HepG2 (cell line): ENCODE measurements around the gene RUVBL1. TPM values are rescaled to one million over a fixed set of nuclear protein-coding genes. Genes with fewer than 3 reads are reported as not detected.

Experiments
- ATAC-seq: fragments of 200-7000 bp; cut with Tn5 transposase; 3 replicates; pipeline ENCODE4 v1.9.1; 2020; ENCODE audit warnings: mild to moderate bottlenecking, moderate library complexity
- BruUV-seq: library from RNA; stranded (reverse); fragments of 400-500 nt; replicated peaks from 2 replicates; lab custom pipeline; 2021; lab: Mats Ljungman, UMichigan
- CTCF ChIA-PET: fragments of 300-600 bp; formaldehyde crosslinking; extraction: SDS; loops from one replicate; lab custom pipeline; 2021; ENCODE audit warnings: low total read pairs, inconsistent platforms, low intra/inter-chr PET ratio; lab: Yijun Ruan, JAX
- POLR2A ChIA-PET: fragments of 350-600 bp; sonication (Branson Sonifier 250); formaldehyde crosslinking; loops from one replicate; lab custom pipeline; 2020; ENCODE audit warnings: antibody characterized with exemption, inconsistent platforms; lab: Yijun Ruan, JAX
- DNase-seq: peaks from one replicate; pipeline ENCODE4 v3.0.0-alpha.2; 2015; ENCODE audit warnings: low spot score
- FAIRE-seq: peaks from 3 replicates; lab custom pipeline; 2011; peaks lifted over from hg19 to GRCh38; lab: Jason Lieb, UNC
- H2AFZ ChIP-seq: one replicate; pipeline ENCODE4 v1.6.1; 2011; ENCODE audit warnings: low read length, inconsistent platforms
- H3K27ac ChIP-seq: fragments of 300-600 bp; 3 replicates; pipeline ENCODE4 v1.8.0; 2011; ENCODE audit warnings: mixed run types, mild to moderate bottlenecking, mixed read lengths, low read length, inconsistent platforms; ENCODE audit not compliant: insufficient read depth; ENCODE audit errors: extremely low read length
- H3K27me3 ChIP-seq, 2 experiments: fragments of 200-600 bp in 1 of 2; 2 replicates in 1 of 2; 3 replicates in 1 of 2; pipeline versions ENCODE4 v1.6.0 to v1.8.0; 2011; ENCODE audit warnings: low read length in 2 of 2, mild to moderate bottlenecking in 2 of 2, moderate library complexity in 2 of 2, inconsistent platforms in 1 of 2; ENCODE audit not compliant: insufficient read depth in 2 of 2, control insufficient read depth in 1 of 2
- H3K36me3 ChIP-seq, 2 experiments: fragments of 200-600 bp in 1 of 2; replicated peaks in 1 of 2; 2 replicates in 1 of 2; 3 replicates in 1 of 2; pipeline versions ENCODE4 v1.5.1 to v1.8.0; 2011; ENCODE audit warnings: low read length in 2 of 2, inconsistent platforms in 1 of 2; ENCODE audit not compliant: insufficient read depth in 2 of 2, control insufficient read depth in 1 of 2
- H3K4me1 ChIP-seq: 2 replicates; pipeline ENCODE4 v1.5.1; 2012; ENCODE audit warnings: low read length, inconsistent platforms; ENCODE audit not compliant: insufficient read depth
- H3K4me2 ChIP-seq: 2 replicates; pipeline ENCODE4 v1.6.0; 2011; ENCODE audit warnings: low read depth, low read length, inconsistent platforms
- H3K4me3 ChIP-seq, 3 experiments: fragments of 200-600 bp in 1 of 3; sonication (generic), shearing (Covaris generic) in 1 of 3; replicated peaks in 1 of 3; 2 replicates each; pipeline ENCODE4 v1.5.1; 2011 to 2016; ENCODE audit warnings: low read length in 3 of 3, inconsistent platforms in 2 of 3, low read depth in 2 of 3, mild to moderate bottlenecking in 2 of 3, control low read depth in 1 of 3, mixed read lengths in 1 of 3; ENCODE audit not compliant: insufficient read depth in 1 of 3
- H3K79me2 ChIP-seq: one replicate; pipeline ENCODE4 v1.6.1; 2011; ENCODE audit warnings: low read length, inconsistent platforms; ENCODE audit not compliant: insufficient read depth
- H3K9ac ChIP-seq: 2 replicates; pipeline ENCODE4 v1.6.0; 2011; ENCODE audit warnings: mild to moderate bottlenecking, low read depth, low read length, inconsistent platforms; ENCODE audit not compliant: insufficient read depth
- H3K9me3 ChIP-seq: 2 replicates; pipeline ENCODE4 v1.5.1; 2012; ENCODE audit warnings: mild to moderate bottlenecking, low read length
- H4K20me1 ChIP-seq: 2 replicates; pipeline ENCODE4 v1.6.0; 2011; ENCODE audit warnings: inconsistent platforms, mild to moderate bottlenecking, low read length, moderate library complexity; ENCODE audit not compliant: insufficient read depth
- CBFB ChIP-seq: sonication (generic); formaldehyde crosslinking; IDR thresholded peaks from 2 replicates; pipeline ENCODE4 v1.4.0; 2020; ENCODE audit warnings: missing genetic modification reagents
- CBX1 ChIP-seq: IDR thresholded peaks from one replicate; pipeline ENCODE4 v1.6.1; 2016; ENCODE audit warnings: antibody characterized with exemption, low read depth
- HMGA1 ChIP-seq: sonication (generic); formaldehyde crosslinking; conservative IDR thresholded peaks from 2 replicates; pipeline ENCODE4 v1.4.0; 2020; ENCODE audit warnings: missing genetic modification reagents
- MAFK ChIP-seq, 2 experiments: IDR thresholded peaks in 1 of 2; conservative IDR thresholded peaks in 1 of 2; 2 replicates each; pipeline ENCODE4 v1.6.1; 2011; ENCODE audit warnings: improper control_type of control experiment in 2 of 2, low read length in 2 of 2
- MEIS1 ChIP-seq: sonication (generic); formaldehyde crosslinking; IDR thresholded peaks from 2 replicates; pipeline ENCODE4 v1.9.0; 2021; ENCODE audit warnings: mild to moderate bottlenecking, missing genetic modification reagents, moderate library complexity, borderline replicate concordance
- PHB2 ChIP-seq: fragments of 450-650 bp; IDR thresholded peaks from 2 replicates; pipeline ENCODE4 v1.6.1; 2018; ENCODE audit not compliant: partially characterized antibody
- RARG ChIP-seq: sonication (generic); formaldehyde crosslinking; IDR thresholded peaks from 2 replicates; pipeline ENCODE4 v1.4.0; 2020; ENCODE audit warnings: low read depth, mild to moderate bottlenecking, missing genetic modification reagents
- RORA ChIP-seq: sonication (generic); formaldehyde crosslinking; IDR thresholded peaks from 2 replicates; pipeline ENCODE4 v1.5.0; 2020; ENCODE audit warnings: mild to moderate bottlenecking, missing genetic modification reagents, moderate library complexity
- YY1 ChIP-seq: IDR thresholded peaks from 2 replicates; pipeline ENCODE4 v1.6.1; 2011; ENCODE audit warnings: low read length, low read depth, moderate library complexity, mild to moderate bottlenecking; ENCODE audit not compliant: insufficient read depth, insufficient replicate concordance
- ZFP36L2 ChIP-seq: sonication (generic); formaldehyde crosslinking; IDR thresholded peaks from 2 replicates; pipeline ENCODE4 v1.4.0; 2020; ENCODE audit warnings: missing genetic modification reagents
- ZNF333 ChIP-seq: sonication (generic); formaldehyde crosslinking; IDR thresholded peaks from 2 replicates; pipeline ENCODE4 v1.4.0; 2020; ENCODE audit warnings: mild to moderate bottlenecking, missing genetic modification reagents, borderline replicate concordance
- ZNF605 ChIP-seq: sonication (generic); formaldehyde crosslinking; IDR thresholded peaks from 2 replicates; pipeline ENCODE4 v1.8.0; 2022; ENCODE audit warnings: mild to moderate bottlenecking, missing genetic modification reagents
- ZNF724P ChIP-seq: sonication (generic); formaldehyde crosslinking; IDR thresholded peaks from 2 replicates; pipeline ENCODE4 v1.8.0; 2022; ENCODE audit warnings: missing genetic modification reagents, borderline replicate concordance
- WGBS: methylation state at CpG from one replicate; pipeline ENCODE4 v1.1.6; 2017; ENCODE audit warnings: low lambda C conversion rate; 5-methylcytosine and 5-hydroxymethylcytosine counted together
- in situ Hi-C: cut with HindIII; loops from 2 replicates; pipeline ENCODE4 v1.10.0; 2017; ENCODE audit warnings: low pct_unique_long_range_greater_than_20kb; ENCODE audit not compliant: extremely low pct_ligation_motif_present
- intact Hi-C: fragments of 100-400 bp; cut with micrococcal nuclease; formaldehyde crosslinking; loops from one replicate; pipeline ENCODE4 v1.10.0; 2022; ENCODE audit not compliant: unreplicated experiment
- polyA plus RNA-seq, 8 experiments: library from polyadenylated mRNA; depleted of rRNA in 3 of 8; stranded (reverse) in 7 of 8; unstranded in 1 of 8; fragments of >200 nt; fragmentation: Illumina TruSeq in 4 of 8; extraction: Trizol in 4 of 8; gene quantifications; 2 replicates each; pipeline versions ENCODE4 v1.2.1 to v1.2.3, GENCODE V29; 2011 to 2016; ENCODE audit warnings: low read depth in 4 of 8, missing spikeins in 1 of 8, mixed read lengths in 1 of 8; ENCODE audit not compliant: insufficient read depth in 1 of 8
- total RNA-seq, 5 experiments: library from RNA; depleted of rRNA; stranded (reverse); fragments of >200 nt; fragmentation: Illumina TruSeq; extraction: Trizol; gene quantifications; 2 replicates each; pipeline ENCODE4 v1.2.3, GENCODE V29; 2016; ENCODE audit warnings: low read depth in 1 of 5
- TF ChIP-seq, protein P1 (sequence below), 2 experiments: sonication (generic) in 1 of 2; formaldehyde crosslinking in 1 of 2; IDR thresholded peaks; 2 replicates each; pipeline versions ENCODE4 v1.4.0 to v1.6.1; 2018 to 2020; ENCODE audit warnings: missing genetic modification reagents in 2 of 2, borderline replicate concordance in 1 of 2, low read depth in 1 of 2, mild to moderate bottlenecking in 1 of 2, missing biosample characterization in 1 of 2
- TF ChIP-seq, protein P2 (sequence below): sonication (generic); formaldehyde crosslinking; IDR thresholded peaks from 2 replicates; pipeline ENCODE4 v1.5.0; 2020; ENCODE audit warnings: mild to moderate bottlenecking, missing genetic modification reagents
- TF ChIP-seq, protein P3 (sequence below), 2 experiments: sonication (generic) in 1 of 2; formaldehyde crosslinking in 1 of 2; IDR thresholded peaks; 2 replicates each; pipeline versions ENCODE4 v1.5.1 to v1.6.1; 2011 to 2020; ENCODE audit warnings: borderline replicate concordance in 1 of 2, low read depth in 1 of 2, low read length in 1 of 2, mild to moderate bottlenecking in 1 of 2, missing genetic modification reagents in 1 of 2, moderate library complexity in 1 of 2
- TF ChIP-seq, protein P4 (sequence below): sonication (generic); formaldehyde crosslinking; IDR thresholded peaks from 2 replicates; pipeline ENCODE4 v1.4.0; 2020; ENCODE audit warnings: missing genetic modification reagents, low read depth, mild to moderate bottlenecking, borderline replicate concordance

The RUVBL1 gene
- total and polyA plus RNA-seq, 2 of the 13 experiments (the other 11 are each of a cell fraction or from before 2014, with no cell fraction given) = 32.7 to 86.3 TPM

DNA sequence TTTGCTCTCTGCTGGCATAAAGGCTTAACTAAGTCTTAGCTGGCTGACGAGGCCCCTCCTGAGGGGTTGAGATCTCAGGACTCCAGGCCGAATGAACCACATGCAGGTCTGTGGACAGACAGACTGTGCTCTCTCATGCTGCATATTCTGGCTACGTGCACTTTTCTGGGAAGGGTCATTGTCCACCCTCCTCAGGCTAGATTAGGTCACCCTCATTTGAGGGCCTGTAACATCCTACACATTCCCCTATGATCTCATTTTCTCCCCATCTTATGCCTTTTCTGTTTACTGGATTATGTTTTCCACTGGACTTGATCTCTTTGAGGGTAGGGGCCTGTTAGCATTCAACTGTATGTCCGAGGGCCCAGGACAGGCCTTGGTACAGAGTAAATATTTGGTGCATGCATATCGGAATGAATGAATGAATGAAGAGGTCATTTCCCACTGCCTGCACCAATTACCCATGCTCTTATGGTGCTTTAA lies 43.4 kb upstream of the RUVBL1 start (continued):
- TF ChIP-seq CBFB (CRISPR knock-in tag) (no peak), MAFK (conservative IDR thresholded peaks at IDR 0.05 in 1 of 2, IDR thresholded peaks at IDR 0.05 in 1 of 2; ENCODE audit: low read length in 2 of 2) (no peak), RORA (CRISPR knock-in tag) (no peak), ZNF333 (CRISPR knock-in tag) (no peak)
- TF ChIP-seq, protein P1, sequence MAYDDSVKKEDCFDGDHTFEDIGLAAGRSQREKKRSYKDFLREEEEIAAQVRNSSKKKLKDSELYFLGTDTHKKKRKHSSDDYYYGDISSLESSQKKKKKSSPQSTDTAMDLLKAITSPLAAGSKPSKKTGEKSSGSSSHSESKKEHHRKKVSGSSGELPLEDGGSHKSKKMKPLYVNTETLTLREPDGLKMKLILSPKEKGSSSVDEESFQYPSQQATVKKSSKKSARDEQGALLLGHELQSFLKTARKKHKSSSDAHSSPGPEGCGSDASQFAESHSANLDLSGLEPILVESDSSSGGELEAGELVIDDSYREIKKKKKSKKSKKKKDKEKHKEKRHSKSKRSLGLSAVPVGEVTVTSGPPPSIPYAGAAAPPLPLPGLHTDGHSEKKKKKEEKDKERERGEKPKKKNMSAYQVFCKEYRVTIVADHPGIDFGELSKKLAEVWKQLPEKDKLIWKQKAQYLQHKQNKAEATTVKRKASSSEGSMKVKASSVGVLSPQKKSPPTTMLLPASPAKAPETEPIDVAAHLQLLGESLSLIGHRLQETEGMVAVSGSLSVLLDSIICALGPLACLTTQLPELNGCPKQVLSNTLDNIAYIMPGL (CRISPR knock-in tag; IDR thresholded peaks at IDR 0.05; ENCODE audit: borderline replicate concordance in 1 of 2, low read depth in 1 of 2) = no peak
- TF ChIP-seq, protein P2, sequence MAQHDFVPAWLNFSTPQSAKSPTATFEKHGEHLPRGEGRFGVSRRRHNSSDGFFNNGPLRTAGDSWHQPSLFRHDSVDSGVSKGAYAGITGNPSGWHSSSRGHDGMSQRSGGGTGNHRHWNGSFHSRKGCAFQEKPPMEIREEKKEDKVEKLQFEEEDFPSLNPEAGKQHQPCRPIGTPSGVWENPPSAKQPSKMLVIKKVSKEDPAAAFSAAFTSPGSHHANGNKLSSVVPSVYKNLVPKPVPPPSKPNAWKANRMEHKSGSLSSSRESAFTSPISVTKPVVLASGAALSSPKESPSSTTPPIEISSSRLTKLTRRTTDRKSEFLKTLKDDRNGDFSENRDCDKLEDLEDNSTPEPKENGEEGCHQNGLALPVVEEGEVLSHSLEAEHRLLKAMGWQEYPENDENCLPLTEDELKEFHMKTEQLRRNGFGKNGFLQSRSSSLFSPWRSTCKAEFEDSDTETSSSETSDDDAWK (CRISPR knock-in tag) = no peak

DNA sequence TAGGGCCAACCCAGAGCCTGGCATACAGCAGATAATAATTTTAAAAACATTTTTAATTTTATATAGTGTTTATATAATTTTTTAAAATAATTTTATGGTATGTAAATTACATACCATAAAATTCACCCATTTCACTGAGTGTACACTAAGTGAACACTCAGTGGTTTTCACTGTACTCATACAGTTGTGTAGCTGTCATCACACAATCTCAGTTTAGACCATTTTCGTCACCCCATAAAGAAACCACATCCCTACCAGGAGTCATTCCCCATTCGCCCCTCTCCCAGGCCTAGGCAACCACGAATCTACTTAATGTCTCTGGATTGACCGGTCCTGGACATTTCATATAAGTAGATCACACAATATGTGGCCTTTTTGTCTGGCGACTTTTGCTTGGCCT lies 39.8 kb upstream of the RUVBL1 start:
- Histone ChIP-seq H3K9me3 (no peaks in the 10 kb centered on the region), H3K4me2 (no peak overlapping the region), H3K4me1 (peaks cover 47% of the 10 kb centered on the region), H3K4me3 (no peak overlapping the region), H3K27me3 (no peaks in the 10 kb centered on the region), H4K20me1 (no peaks in the 10 kb centered on the region), H3K79me2 (peaks cover 43% of the 10 kb centered on the region), H3K36me3 (peaks cover 0 to 9% of the 10 kb centered on the region in 2 experiments; a peak in 3 of 5 replicates), H2AFZ (no peak overlapping the region), H3K9ac (no peak overlapping the region), H3K27ac (no peak overlapping the region)
- in situ Hi-C loops = no loop called here
- ChIA-PET CTCF (no interaction called here), POLR2A (interaction anchor here (7.1 kb wide), 1 partner anchor 10 kb away, joined by 104 read pairs; the partner anchor contains the start of gene EEFSEC)
- WGBS = 96% methylated on average over 5 of the region's 5 CpGs
- DNase-seq (no peak), ATAC-seq (no peak), FAIRE-seq (no peak)
- no TSS peak for BruUV-seq
- intact Hi-C loops = no loop called here
- TF ChIP-seq MEIS1 = no peak
- TF ChIP-seq ZFP36L2 (CRISPR knock-in tag) = no peak
- no peak for TF ChIP-seq HMGA1
- no peak for TF ChIP-seq ZNF605 (CRISPR knock-in tag)
- no peak for TF ChIP-seq YY1
- no peak for TF ChIP-seq ZNF724P (CRISPR knock-in tag)
- no peak for TF ChIP-seq CBX1
- TF ChIP-seq RARG (CRISPR knock-in tag) = no peak
- TF ChIP-seq, protein P3, sequence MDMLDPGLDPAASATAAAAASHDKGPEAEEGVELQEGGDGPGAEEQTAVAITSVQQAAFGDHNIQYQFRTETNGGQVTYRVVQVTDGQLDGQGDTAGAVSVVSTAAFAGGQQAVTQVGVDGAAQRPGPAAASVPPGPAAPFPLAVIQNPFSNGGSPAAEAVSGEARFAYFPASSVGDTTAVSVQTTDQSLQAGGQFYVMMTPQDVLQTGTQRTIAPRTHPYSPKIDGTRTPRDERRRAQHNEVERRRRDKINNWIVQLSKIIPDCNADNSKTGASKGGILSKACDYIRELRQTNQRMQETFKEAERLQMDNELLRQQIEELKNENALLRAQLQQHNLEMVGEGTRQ (IDR thresholded peaks at IDR 0.05; ENCODE audit: low read depth, low read length) = no peak
- TF ChIP-seq, protein P3 (CRISPR knock-in tag; IDR thresholded peaks at IDR 0.05; ENCODE audit: borderline replicate concordance) = no peak
- TF ChIP-seq PHB2 = no peak
- TF ChIP-seq, protein P4, sequence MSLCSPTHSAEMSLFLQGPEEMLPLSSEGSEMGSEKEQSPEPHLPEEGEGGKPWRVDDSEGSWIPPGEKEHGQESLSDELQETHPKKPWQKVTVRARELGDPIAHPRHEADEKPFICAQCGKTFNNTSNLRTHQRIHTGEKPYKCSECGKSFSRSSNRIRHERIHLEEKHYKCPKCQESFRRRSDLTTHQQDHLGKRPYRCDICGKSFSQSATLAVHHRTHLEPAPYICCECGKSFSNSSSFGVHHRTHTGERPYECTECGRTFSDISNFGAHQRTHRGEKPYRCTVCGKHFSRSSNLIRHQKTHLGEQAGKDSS (CRISPR knock-in tag) = no peak
